ENCODE measurements around the gene DOCK10. TPM values are rescaled to one million over a fixed set of nuclear protein-coding genes. Genes with fewer than 3 reads are reported as not detected.

Gene DOCK10
- total and polyA plus RNA-seq, 2 experiments from 2014 or later: 1.1 to 3.2 TPM

DNA sequence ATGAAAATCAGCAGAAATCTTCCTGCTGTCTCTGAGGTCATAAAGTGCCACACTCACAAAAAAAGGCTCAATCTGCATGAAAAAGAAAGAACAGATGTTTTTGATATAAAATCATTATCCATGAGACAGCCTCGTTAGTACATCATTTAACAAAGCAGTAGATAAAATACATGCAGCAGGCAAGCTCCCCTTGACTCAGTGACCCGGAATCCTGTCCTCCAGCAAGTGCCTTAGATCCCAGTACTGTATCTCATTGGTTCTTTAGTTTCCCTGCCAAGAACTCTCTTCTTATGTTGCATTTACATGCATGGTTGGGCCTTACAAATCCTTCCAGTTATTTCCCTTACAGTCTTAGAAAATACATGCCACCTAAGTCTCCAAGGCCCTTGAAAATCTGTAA is 177.3 kb downstream of the DOCK10 start:
- WGBS (ENCODE audit: low lambda C conversion rate, missing lambda C conversion rate): 66% methylated on average over 2 of the region's 2 CpGs

DNA sequence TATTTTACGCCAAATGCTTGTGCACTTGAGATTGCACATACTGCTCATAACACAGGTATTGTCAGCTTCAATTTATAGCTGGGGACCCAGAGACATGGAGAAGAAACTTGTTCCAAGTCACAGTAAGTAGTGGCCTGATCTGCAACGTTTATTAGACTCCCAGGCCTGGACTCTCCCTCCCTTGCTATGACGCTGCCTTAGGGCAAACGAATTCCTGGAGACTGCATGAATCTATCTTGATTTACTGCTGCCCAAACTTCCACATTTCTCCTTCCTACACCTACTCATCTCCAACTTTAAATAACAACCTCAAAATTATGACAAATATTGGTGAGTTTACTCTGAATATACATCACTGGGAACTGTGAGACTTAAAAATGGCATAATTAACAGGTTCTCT is 181.0 kb downstream of the DOCK10 start:
- Histone ChIP-seq H3K27ac (no peak overlapping the region), H3K36me3 (replicated peaks; ENCODE audit: insufficient read depth, low read depth) (no peaks in the 10 kb centered on the region), H3K79me2 (no peaks in the 10 kb centered on the region), H3K4me2 (no peak overlapping the region), H3K9me3 (ENCODE audit: low read depth) (no peaks in the 10 kb centered on the region), H3K9me2 (replicated peaks; ENCODE audit: insufficient read depth) (no peaks in the 10 kb centered on the region), H2AFZ (no peak overlapping the region), H3K27me3 (no peaks in the 10 kb centered on the region), H3K4me1 (ENCODE audit: insufficient read depth) (no peaks in the 10 kb centered on the region), H3K4me3 (no peak overlapping the region), H4K20me1 (ENCODE audit: insufficient read depth, poor library complexity, severe bottlenecking) (no peaks in the 10 kb centered on the region)
- no peak for DNase-seq (ENCODE audit: low spot score)
- no peak for TF ChIP-seq EZH2phosphoT487 (IDR thresholded peaks at IDR 0.05; ENCODE audit: low read depth, severe bottlenecking, unreplicated experiment)
- TF ChIP-seq CTCF (IDR thresholded peaks at IDR 0.05; ENCODE audit: poor library complexity): no peak
- no peak for TF ChIP-seq EZH2 (IDR thresholded peaks at IDR 0.05; ENCODE audit: borderline replicate concordance)
- 80% methylated on average over 4 of the region's 4 CpGs for WGBS (ENCODE audit: low lambda C conversion rate, missing lambda C conversion rate)

More for the DNA sequence above, 177.3 kb downstream of the DOCK10 start:
- H3K4me2 ChIP-seq: no peak overlapping the region
- H3K27ac ChIP-seq: no peak overlapping the region
- H3K4me3 ChIP-seq: no peak overlapping the region
- H3K36me3 ChIP-seq (replicated peaks; ENCODE audit: insufficient read depth, low read depth): no peaks in the 10 kb centered on the region
- H3K4me1 ChIP-seq (ENCODE audit: insufficient read depth): no peaks in the 10 kb centered on the region
- H4K20me1 ChIP-seq (ENCODE audit: insufficient read depth, poor library complexity, severe bottlenecking): no peaks in the 10 kb centered on the region
- H2AFZ ChIP-seq: no peak overlapping the region
- DNase-seq (ENCODE audit: low spot score): no peak
- no peaks in the 10 kb centered on the region for H3K9me3 ChIP-seq (ENCODE audit: low read depth)
- no peaks in the 10 kb centered on the region for H3K27me3 ChIP-seq
- TF ChIP-seq CTCF (IDR thresholded peaks at IDR 0.05; ENCODE audit: poor library complexity): no peak
- TF ChIP-seq EZH2 (IDR thresholded peaks at IDR 0.05; ENCODE audit: borderline replicate concordance): no peak
- TF ChIP-seq EZH2phosphoT487 (IDR thresholded peaks at IDR 0.05; ENCODE audit: low read depth, severe bottlenecking, unreplicated experiment): no peak
- no peaks in the 10 kb centered on the region for H3K79me2 ChIP-seq
- H3K9me2 ChIP-seq (replicated peaks; ENCODE audit: insufficient read depth): no peaks in the 10 kb centered on the region

GRCh38 chr2:224860786-224861185 is 181.5 kb downstream of the DOCK10 start:
- no peaks in the 10 kb centered on the region for H3K27me3 ChIP-seq
- no peaks in the 10 kb centered on the region for H3K36me3 ChIP-seq (replicated peaks; ENCODE audit: insufficient read depth, low read depth)
- H3K4me1 ChIP-seq (ENCODE audit: insufficient read depth): no peaks in the 10 kb centered on the region
- no peak overlapping the region for H3K27ac ChIP-seq
- no peaks in the 10 kb centered on the region for H3K9me3 ChIP-seq (ENCODE audit: low read depth)
- DNase-seq (ENCODE audit: low spot score): no peak
- H3K4me2 ChIP-seq: no peak overlapping the region
- TF ChIP-seq EZH2 (IDR thresholded peaks at IDR 0.05; ENCODE audit: borderline replicate concordance) (no peak), CTCF (IDR thresholded peaks at IDR 0.05; ENCODE audit: poor library complexity) (no peak), EZH2phosphoT487 (IDR thresholded peaks at IDR 0.05; ENCODE audit: low read depth, severe bottlenecking, unreplicated experiment) (no peak)
- no peaks in the 10 kb centered on the region for H3K9me2 ChIP-seq (replicated peaks; ENCODE audit: insufficient read depth)
- no peaks in the 10 kb centered on the region for H4K20me1 ChIP-seq (ENCODE audit: insufficient read depth, poor library complexity, severe bottlenecking)
- no peaks in the 10 kb centered on the region for H3K79me2 ChIP-seq
- H2AFZ ChIP-seq: no peak overlapping the region
- H3K4me3 ChIP-seq: no peak overlapping the region

DNA sequence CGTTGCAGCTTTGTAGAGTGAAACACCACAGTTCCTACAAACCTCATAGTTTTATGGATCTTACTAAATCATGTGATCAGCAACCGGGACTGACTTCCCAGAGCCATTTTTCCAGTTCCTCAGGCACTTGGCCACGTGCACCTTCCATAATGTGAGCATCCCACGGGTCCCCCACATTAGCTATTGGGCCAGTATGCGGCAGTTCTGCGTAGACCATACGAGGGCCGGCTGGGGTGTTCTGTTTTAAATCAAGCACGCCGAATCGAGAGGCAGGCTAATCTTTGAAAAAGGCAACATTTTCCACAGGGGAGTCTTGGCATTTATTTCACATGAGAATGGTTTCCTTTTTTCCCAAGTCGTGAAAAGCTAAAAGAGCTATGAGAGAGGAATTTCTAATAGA is 190.5 kb downstream of the DOCK10 start:
- Histone ChIP-seq H3K27ac (no peak overlapping the region), H3K4me1 (ENCODE audit: insufficient read depth) (no peaks in the 10 kb centered on the region), H2AFZ (no peak overlapping the region), H3K79me2 (no peaks in the 10 kb centered on the region), H3K4me3 (no peak overlapping the region), H4K20me1 (ENCODE audit: insufficient read depth, poor library complexity, severe bottlenecking) (no peaks in the 10 kb centered on the region), H3K27me3 (no peaks in the 10 kb centered on the region), H3K4me2 (no peak overlapping the region), H3K9me2 (replicated peaks; ENCODE audit: insufficient read depth) (no peaks in the 10 kb centered on the region), H3K36me3 (replicated peaks; ENCODE audit: insufficient read depth, low read depth) (no peaks in the 10 kb centered on the region), H3K9me3 (ENCODE audit: low read depth) (no peaks in the 10 kb centered on the region)
- no peak for DNase-seq (ENCODE audit: low spot score)
- 75% methylated on average over 12 of the region's 12 CpGs for WGBS (ENCODE audit: low lambda C conversion rate, missing lambda C conversion rate)
- TF ChIP-seq EZH2 (IDR thresholded peaks at IDR 0.05; ENCODE audit: borderline replicate concordance): no peak
- TF ChIP-seq EZH2phosphoT487 (IDR thresholded peaks at IDR 0.05; ENCODE audit: low read depth, severe bottlenecking, unreplicated experiment): no peak
- TF ChIP-seq CTCF (IDR thresholded peaks at IDR 0.05; ENCODE audit: poor library complexity): no peak
